Prostate gland (tissue), 2 donors: Measurements from ENCODE around the gene STOML1.

Experiments used
- CTCF ChIP-seq, 4 experiments: fragments of 200-600 bp in 2 of 4; fragments of 450-650 bp in 2 of 4; sonication (generic) in 2 of 4; IDR thresholded peaks; 1 replicate in 3 of 4; 2 replicates in 1 of 4; pipeline ENCODE4 v1.5.1; 2016 to 2019; ENCODE audit warnings: antibody characterized with exemption in 4 of 4, mild to moderate bottlenecking in 2 of 4, moderate library complexity in 2 of 4
- POLR2A ChIP-seq: fragments of 450-650 bp; IDR thresholded peaks from one replicate; pipeline ENCODE4 v1.6.1; 2016; ENCODE audit warnings: antibody characterized with exemption, mild to moderate bottlenecking

GRCh38 chr15:73996267-73996666 is 4.2 kb upstream of the STOML1 start:
- TF ChIP-seq CTCF (IDR thresholded peaks at IDR 0.05) = no peak
- no peak for TF ChIP-seq POLR2A
